HuH-7.5 (cell line): Measurements from ENCODE around the gene NGLY1.

ENCODE experiments used
- DNase-seq: peaks from one replicate; pipeline ENCODE4 v3.0.0; 2011; ENCODE audit warnings: low spot score

Gene NGLY1, protein sequence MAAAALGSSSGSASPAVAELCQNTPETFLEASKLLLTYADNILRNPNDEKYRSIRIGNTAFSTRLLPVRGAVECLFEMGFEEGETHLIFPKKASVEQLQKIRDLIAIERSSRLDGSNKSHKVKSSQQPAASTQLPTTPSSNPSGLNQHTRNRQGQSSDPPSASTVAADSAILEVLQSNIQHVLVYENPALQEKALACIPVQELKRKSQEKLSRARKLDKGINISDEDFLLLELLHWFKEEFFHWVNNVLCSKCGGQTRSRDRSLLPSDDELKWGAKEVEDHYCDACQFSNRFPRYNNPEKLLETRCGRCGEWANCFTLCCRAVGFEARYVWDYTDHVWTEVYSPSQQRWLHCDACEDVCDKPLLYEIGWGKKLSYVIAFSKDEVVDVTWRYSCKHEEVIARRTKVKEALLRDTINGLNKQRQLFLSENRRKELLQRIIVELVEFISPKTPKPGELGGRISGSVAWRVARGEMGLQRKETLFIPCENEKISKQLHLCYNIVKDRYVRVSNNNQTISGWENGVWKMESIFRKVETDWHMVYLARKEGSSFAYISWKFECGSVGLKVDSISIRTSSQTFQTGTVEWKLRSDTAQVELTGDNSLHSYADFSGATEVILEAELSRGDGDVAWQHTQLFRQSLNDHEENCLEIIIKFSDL

DNA sequence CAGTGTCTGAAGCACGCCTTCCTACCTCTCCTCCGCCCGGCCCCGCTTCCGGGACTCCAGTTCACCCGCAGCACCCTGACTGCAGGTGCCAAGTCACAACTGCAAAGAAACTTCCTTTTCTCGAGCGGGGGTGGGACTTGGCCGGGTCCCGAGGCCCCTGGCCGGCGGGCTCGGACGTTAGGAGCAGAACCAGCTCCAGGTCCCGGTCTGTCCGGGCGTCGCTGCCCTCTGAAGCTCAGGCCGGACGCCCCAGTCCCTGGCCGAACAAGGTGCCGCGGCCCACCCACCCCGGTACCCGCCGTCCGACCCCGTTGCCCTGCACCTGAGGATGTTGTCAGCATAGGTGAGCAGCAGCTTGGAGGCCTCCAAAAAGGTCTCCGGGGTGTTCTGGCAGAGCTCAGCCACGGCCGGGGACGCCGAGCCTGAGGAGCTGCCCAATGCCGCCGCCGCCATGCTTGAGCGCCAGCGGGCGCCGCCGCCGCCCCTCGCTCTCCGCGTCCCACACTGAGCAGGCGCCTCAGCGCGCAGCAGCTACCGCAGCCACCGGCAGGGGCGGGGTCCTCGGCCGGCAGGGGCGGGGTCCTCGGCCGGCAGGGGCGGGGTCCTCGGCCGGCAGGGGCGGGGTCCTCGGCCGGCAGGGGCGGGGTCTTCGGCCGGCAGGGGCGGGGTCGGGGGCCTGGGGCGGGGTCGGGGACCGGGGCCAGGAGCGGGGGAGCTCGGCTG, at the start of gene NGLY1:
Gene NGLY1 (minus strand): TSS at position 506 of the 723 bp plus-strand sequence. CDS start 53 bp downstream, at position 453.
- DNase-seq, result peak; percentile 83

DNA sequence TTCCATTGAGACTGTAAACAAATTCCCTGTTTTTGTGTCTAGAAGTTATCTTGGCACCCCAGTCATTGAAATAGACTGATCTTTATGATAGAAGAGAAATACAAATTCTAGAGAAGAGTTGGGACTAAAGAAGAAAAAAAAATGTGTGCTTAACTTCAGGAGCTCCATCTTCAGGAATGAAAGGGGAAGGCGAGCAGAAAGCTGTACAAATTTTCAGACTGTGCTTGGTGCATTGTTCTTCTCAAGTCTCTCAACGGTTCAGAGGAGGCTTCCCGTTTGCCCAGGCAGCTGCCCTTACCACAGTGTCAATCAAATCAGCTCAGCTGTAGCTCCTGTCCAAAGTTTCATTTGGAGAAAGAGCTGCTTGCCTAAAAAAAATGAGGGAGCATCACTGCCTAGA, 48.3 kb upstream of the NGLY1 start:
- DNase-seq, result no peak

DNA sequence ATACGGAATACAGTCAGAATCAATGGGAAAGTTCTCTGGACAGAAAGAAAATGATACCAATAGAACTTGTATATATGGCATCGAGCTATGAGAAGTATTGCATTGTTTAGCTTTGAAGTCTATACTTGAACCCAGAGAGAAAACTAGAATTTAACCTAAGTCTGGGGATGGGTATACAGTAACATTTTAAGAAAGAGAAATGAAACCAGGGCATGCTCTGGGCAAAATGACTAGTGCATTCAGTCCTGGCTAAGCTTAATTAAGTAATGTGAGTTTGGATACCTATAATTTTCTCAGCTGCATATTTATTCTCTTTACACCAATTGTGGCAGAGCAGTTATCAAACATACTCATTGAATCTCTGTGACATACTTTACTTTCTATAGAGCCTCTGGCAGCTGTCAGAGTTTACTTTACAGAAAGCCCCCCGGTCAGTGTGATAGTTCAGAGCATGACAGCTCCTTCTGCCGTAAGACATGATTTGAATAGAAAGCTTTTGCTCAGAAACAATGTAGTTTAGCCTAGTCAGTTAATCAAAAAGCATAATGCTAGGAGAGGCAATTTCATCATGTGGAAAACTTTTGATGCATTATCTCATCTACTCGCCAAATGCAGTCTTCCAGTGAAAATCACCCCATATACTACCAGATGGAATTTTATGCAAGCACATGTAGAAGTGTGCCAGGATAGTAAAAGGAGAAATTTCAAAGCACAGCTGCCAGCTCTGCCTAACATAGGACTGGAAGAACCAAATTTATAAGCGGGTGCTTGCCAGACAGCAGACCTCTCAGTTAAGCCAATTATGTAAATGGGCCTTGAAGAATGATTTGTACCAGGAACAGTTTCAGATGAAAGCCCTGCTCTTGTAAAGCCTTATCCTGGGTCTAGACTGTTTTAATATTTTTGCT, 47.4 kb upstream of the NGLY1 start:
- DNase-seq, result no peak

DNA sequence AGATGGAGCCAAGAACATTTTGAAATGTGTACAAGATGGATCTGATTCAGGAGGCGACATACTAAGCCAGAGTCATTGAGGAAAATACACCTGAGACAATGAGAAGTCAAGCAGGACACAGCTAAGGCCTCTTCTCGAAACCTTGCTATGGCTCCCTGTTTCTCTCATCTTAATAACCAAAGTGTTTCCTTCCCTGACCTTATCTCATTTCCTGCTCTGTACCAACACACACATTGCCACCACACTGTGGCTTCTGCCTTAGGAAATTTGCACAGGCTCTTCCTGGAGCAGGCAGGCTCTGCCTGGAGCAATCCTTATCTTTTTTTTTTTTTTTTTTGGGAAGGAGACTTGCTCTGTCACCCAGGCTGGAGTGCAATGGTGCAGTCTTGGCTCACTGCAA, 43.3 kb upstream of the NGLY1 start:
- DNase-seq, result no peak

DNA sequence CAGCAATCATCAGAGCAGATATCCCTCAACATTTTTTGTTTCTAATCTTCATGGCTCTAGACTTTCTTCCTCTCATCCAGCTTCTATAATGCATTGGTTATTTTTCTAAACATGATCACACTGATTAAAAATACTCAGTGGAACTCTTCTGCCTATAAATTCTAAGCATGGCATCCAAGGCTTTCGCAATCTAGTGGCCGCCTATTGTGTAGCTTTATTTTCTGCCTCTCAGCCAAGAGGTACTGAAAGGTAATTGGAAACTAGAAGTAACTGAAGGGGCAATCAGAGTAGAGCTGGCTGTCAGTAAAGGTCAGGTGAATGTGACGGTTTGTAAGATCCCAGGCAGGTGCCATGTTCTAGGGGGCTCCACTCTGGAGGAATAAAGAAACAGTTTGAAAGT, 40.1 kb upstream of the NGLY1 start:
- DNase-seq, result no peak

DNA sequence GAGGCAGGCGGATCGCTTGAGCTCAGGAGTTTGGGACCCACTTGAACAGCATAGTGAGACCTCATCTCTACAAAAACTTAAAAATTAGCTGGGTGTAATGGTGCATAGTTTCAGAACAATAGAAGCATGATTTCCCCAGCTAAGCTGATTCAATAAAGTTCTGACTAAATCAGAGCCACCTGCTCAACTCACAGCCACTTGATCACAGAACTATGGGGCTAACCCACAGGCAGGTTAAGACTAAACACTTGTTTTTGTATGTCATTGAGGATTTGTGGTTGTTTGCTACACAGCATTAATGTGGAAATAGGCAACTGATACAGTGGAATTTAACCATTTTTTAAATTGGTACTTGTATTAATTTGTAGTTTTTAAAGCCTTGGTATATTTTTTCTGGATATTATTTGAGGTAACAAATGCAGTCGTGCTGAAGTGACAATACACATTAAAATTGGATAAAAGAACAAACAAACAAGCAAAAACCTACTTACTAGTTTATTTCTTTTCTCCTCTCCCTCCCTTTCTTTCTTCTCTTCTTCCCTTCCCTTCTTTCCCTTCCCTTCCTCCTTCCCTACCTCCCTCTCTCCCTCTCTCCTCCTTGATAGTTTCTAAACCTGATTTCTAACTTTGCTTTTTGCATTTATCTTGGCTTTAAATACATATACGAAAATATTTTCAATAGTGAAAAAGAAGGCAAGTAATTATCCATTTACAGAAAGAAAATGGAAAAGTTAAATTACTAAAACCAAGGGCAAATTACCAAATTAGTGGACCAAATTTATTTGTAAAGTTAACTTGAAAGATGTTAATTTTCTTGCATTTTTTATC, 38.7 kb upstream of the NGLY1 start:
- DNase-seq, result no peak

DNA sequence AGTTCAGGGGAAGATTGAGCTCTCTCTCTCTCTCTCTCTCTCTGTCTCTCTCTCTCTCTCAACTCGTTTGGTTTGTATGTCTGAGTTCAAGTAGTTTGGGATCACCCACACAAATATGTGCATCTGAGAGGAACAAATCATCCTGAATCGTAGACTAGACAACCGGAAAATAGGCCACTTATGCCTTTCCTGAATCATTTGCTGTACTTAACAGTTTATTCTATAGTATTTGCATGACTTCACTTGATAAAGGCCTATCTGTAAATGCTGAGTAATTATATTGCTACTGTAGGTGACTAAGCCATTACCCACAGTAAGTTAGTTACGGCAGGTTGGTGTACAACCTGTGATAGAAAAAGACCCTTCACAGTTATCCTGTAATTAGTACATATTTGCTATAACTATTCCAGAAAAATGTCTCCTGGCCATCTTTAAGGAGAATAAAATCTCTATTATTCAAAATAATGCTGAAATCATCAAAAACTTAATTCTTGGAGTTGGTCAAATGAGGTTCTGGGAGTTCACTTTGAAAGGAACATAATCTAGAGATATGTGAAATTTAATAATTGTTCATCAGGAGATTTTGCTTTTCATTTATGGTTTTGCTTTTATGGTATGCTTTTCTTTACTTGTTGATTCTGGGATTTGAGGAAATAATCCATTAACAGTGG, 37.7 kb upstream of the NGLY1 start:
- DNase-seq, result no peak

DNA sequence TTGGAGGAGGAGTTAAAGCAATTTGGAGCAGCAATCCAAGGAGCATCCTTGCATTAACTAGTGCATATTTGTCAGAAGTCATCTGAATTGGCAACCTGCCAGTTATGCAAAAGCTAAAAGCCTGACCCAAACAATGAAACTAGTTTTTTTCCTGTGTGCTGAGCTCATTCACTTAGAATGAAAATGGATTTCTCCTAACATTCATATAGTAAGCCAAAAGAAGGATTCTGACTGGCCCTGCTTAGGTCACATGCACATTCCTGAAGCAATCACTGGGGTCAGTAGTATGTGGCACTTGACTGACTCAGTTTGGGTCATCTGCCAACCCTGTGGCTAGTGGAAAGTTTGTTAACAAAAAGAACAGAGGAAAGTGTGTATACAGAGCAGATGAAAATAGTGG, 37.1 kb upstream of the NGLY1 start:
- DNase-seq, result no peak

DNA sequence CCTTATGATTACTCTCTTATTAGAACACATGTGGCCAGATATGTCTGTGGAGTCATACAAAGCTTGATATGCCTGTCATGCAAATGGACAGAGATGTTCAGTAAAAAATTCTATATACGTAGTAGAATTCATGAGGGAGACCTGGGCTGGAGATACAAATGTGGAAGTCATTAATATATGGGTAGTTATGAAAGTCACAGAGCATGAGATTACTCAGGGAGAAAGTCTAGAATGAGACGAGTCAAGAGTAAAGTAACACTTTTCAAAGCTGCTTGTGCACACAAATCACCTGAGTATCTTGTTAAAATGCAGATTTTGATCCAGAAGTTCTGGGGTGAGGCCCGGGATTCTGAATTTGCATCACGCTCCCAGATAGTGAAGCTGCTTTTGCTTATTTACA, 35.1 kb upstream of the NGLY1 start:
- no peak for DNase-seq

DNA sequence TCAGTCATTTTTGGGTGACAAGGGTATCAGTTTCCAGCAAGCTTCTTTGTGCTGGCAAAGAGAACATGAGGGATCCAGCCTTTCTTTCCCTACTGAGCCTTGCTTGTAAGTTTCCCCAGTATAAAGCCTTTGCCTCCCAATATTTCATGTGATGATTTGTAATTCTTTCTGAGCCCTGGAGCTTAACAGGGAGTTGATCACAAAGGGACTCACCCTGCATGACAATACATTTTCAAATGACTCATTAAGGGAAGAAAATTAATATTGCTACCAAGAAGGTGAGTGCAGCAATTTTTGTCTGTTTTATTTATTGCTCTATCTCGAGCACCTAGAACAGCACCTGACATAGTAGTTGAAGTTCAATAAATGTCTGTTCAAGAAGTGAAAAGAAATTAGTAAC, 34.4 kb upstream of the NGLY1 start:
- DNase-seq, result no peak

DNA sequence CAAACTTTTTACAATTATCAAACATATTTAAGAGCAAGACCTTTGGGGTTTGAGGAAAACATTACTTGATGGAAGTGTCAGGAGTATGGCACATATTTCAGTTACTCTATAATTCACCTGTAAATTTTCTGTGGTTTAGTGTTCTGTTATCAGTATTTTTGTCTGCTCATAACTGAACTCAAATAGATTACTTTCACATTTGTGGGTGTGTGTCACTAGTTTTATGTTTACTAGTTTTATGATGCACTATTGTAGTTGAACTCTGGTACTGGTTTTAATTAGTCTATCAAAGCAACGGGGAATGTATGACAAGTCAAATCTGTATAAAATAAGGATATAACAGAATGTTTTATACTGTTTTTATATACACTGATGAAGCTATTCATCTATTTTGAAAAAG, 33.9 kb upstream of the NGLY1 start:
- DNase-seq, result no peak

DNA sequence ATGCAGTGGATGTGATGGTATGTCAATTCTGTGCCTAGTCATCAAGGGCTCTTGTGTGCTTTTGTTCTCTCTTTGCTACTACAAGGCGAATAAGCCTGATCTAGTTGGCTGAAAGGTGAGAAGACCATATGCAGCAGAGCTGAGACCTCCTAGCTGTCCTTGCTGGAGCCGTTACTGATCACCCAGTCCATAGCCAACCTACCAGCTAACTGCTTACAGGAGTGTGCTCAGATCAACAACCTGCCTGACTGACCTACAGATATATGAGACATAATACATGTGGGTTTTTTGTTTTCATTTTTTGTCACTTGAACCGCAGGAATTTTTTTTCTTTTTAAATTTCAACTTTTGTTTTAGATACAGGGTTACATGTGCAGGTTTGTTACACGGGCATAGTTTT, 29.4 kb upstream of the NGLY1 start:
- no peak for DNase-seq

DNA sequence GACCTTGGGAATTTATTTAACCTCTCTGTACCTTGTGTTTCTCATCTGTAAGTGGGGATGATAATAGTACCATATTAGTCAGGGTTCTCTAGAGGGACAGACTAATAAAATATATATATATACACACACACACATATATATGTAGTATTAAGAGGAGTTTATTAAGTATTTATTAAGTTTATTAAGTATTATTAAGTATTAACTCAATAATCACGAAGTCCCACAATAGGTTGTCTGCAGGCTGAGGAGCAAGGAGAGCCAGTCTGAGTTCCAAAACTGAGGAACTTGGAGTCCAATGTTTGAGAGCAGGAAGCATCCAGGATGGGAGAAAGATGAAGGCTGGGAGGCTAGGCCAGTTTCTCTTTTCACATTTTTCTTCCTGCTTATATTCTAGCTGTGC, 21.4 kb upstream of the NGLY1 start:
- no peak for DNase-seq

DNA sequence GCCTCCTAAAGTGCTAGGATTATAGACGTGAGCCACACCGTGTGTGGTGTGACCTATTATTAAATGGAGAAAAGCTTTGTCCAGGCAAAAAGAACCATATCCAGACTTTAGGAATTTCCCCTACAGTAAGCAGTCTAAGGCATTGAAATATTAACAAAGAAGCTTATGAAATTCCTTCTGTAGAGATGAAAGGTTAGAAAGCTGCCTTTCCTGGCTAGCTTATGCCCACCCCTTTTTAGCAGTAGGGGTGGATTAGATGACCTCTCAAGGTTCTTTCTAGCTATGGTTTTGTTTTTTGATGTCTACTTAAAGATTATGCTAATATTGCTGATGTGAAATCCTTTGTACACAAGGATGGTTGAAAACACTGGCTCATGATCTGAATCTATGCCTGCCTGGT, 20.6 kb upstream of the NGLY1 start:
- no peak for DNase-seq

DNA sequence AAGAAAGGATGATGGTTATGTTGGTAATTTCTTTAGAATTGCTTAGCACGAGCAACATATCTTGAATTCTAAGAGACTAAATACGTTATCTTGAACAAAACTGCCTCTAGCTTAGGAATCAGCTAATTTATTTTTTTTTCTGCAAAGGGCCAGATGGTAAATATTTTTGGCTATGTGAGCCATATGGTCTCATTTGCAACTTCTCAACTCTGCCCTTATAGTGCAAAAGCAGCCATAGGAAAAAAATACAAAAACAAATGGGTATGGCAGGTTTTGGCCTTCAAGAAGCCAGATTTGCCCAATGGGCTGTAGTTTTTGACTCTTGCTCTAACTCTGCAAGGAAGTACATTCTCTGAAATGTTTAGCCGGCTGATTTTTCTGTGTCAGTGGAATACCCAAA, 18.5 kb upstream of the NGLY1 start:
- no peak for DNase-seq

DNA sequence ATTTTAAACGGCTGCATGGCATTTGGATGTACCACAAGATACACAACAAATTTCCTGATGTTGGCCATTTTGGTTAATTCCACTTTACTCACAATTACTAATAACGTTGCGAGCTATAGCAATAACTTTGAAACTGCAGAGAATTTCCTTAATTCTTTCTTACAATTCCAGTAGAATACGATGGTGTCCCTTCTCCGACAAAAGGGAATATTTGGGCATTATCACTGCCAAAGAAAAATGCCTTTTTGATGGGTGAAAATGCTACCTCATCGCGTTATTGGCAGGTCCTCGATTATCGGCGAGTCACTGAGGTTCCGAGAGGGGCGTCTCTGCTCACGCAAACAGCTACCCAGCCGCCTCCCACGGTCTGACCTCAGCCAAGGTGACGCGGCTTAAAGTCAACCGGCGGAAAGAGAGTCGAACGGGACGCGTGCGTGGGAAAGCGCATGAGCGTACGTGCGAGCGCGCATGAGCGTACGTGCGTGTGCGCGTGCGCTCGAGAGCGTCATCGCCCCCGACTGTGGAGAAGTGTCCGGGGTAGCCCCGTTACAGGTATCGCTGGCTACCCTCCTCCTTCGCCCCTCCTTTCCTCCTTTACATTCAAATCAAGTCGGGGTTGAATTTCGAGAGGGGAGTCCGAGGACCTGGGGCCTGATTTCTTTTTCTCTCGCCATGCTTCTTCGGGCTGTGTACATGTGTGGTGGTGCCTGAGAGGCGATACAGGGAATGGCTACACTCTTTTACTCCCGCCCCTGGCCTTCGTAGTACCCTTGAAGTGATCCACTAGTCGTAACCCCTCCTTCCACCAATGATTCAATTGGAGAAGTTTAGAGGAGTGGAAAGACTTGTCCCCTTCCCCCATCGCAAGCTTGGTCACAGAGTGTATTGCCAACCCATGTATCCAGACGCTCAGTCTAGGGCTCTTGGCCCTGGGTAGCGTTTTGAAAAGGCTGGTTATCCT, 6.6 kb upstream of the NGLY1 start, which contains the start of gene OXSM:
Gene OXSM (plus strand): TSS at position 495 of the 961 bp plus-strand sequence. CDS start 931 bp downstream, outside the sequence.
- peak; percentile 89 for DNase-seq

DNA sequence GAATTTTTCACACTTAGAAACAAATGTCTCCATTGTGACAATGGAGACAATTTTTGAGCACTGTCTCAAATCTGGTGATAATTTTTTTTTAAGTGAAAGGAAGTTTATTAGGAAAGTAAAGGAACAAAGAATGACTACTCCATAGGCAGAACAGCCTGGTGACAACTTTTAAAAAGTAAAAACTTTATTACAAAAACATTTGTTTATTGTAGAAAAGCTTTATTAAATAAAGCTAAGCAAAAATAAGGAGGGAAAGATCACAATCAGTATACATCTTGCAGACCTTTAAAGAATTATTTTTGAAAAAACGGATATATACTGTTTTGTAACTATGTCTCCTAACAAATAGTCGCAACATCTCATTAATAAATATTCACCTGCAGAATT, 6.0 kb upstream of the NGLY1 start:
- no peak for DNase-seq

DNA sequence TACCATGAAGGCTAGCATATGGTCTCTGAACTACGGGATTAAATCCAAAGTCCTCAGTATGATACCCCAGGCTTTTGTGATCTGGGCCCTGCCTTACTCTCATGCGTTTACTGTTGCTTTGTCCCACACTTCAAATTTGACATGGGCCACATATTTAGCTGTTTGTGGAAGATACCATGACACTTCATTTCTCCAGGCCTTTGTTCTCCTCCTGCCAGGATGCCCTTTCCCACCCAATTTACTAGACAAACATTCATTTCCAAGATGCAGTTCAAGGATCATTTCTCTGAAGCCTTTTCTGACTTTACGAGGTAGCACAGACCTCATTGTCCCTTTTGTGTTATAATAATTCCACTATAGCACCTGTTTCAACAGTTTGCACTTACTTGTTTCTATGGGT, 4.4 kb upstream of the NGLY1 start:
- no peak for DNase-seq

DNA sequence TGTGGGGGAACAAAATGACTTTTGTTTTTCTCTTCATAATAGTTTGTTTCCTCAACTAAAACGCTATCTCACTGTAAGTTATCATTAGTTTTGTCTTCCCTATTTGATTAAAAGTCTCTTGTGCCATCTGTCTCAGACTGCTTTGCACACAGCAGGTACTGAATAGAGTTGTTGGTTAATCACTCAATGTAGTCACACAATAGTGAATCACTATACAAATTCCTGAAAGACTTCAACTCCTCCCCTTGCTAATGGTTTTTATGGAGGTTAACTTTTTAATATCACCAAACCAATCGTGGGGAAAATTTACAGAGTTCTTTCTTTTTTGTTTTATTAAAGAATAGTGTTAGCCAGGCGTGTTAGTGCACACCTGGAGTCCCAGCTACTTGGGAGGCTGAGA, 2.6 kb upstream of the NGLY1 start:
- DNase-seq, result no peak
